T-helper 17 cell (primary cell): ENCODE measurements around the gene CCDC80. TPM values are rescaled to one million over a fixed set of nuclear protein-coding genes. Genes with fewer than 3 reads are reported as not detected.

Experiments used
- ATAC-seq: fragments of 150-1000 bp; cut with Tn5 transposase; 2 replicates; pipeline ENCODE4 v1.10.0; 2021; ENCODE audit warnings: mild to moderate bottlenecking, moderate library complexity
- DNase-seq, 3 donors: peaks; one replicate each; pipeline versions ENCODE4 v3.0.0 to v3.0.0-alpha.2; 2020 to 2021
- H3K9me3 ChIP-seq: one replicate; pipeline ENCODE4 v1.7.0; 2013; ENCODE audit warnings: low read length, mild to moderate bottlenecking; ENCODE audit not compliant: control insufficient read depth, poor library complexity, severe bottlenecking
- H3K27ac Mint-ChIP-seq: one replicate; pipeline ENCODE4 v1.8.0; 2022; ENCODE audit warnings: mild to moderate bottlenecking, moderate library complexity, mixed read lengths
- H3K27me3 Mint-ChIP-seq: one replicate; pipeline ENCODE4 v1.8.0; 2022; ENCODE audit warnings: mixed read lengths
- H3K36me3 Mint-ChIP-seq: one replicate; pipeline ENCODE4 v1.8.0; 2022; ENCODE audit warnings: low read depth, mixed read lengths
- H3K4me1 Mint-ChIP-seq: one replicate; pipeline ENCODE4 v1.8.0; 2022; ENCODE audit warnings: mild to moderate bottlenecking, mixed read lengths
- H3K4me3 Mint-ChIP-seq: one replicate; pipeline ENCODE4 v1.8.0; 2022; ENCODE audit warnings: mild to moderate bottlenecking, moderate library complexity, mixed read lengths
- total RNA-seq, 4 donors: library from RNA in 2 of 4; stranded (reverse) in 2 of 4; gene quantifications; one replicate each; pipeline ENCODE4 v1.2.3 and lab custom pipeline; 2022 to 2026

CCDC80 gene
- total RNA-seq, 2 donors from 2014 or later: not detected

GRCh38 chr3:112611752-112612515 is 29.0 kb downstream of the CCDC80 start:
- no peak for ATAC-seq
- peaks cover 2% of the 10 kb centered on the region for H3K36me3 Mint-ChIP-seq

DNA sequence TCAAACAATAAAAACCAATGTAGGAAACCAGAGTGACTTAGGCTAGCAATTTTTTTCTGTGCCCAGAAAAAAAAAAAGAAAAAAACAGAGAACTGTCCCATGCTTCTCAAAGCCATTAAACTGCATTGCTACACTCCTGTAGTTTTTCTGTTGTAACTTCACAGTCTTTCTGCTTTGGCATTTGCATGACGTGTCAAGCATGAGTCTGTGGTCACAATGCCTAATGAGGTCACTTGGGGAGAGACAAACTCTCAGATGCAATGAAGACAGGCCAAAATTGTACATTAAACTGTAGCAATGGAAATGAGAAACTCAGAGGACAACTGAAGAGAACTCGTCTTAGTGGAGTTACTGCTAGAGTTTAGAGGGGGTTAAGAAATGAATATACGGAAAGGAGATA is 30.8 kb downstream of the CCDC80 start:
- no peak for ATAC-seq
- Mint-ChIP-seq H3K27me3 (peaks cover 37% of the 10 kb centered on the region), H3K36me3 (peaks cover 2% of the 10 kb centered on the region), H3K27ac (no peak overlapping the region), H3K4me1 (peaks cover 2% of the 10 kb centered on the region), H3K4me3 (no peak overlapping the region)
- no peaks in the 10 kb centered on the region for H3K9me3 ChIP-seq
- no peak for DNase-seq

More at GRCh38 chr3:112611752-112612515, 29.0 kb downstream of the CCDC80 start:
- DNase-seq: no peak
- Mint-ChIP-seq H3K4me3 (no peak overlapping the region), H3K4me1 (peaks cover 5% of the 10 kb centered on the region), H3K27me3 (peaks cover 39% of the 10 kb centered on the region), H3K27ac (no peak overlapping the region)
- H3K9me3 ChIP-seq: no peaks in the 10 kb centered on the region

DNA sequence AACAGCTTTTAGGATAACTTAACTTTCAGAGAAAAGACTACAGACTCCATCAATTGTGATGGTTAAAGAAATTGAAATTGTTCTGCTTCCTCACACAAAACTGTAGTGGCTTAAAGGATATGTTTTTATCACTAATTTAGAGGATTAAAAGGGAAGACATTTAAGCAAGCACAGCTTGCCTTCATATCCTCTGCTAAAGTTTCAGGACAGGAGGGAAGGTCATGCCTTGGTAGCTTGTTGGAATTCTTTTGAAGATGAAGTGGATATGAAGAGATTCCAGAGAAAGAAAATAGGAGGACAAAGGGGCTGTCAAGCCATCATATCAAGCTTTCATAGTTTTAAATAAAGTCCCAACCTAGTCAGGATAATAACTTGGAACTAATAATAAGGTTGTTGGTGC is 33.1 kb downstream of the CCDC80 start:
- Mint-ChIP-seq H3K27me3 (peaks cover 31% of the 10 kb centered on the region), H3K4me3 (no peak overlapping the region), H3K4me1 (peaks cover 5% of the 10 kb centered on the region), H3K36me3 (peaks cover 2% of the 10 kb centered on the region), H3K27ac (no peak overlapping the region)
- DNase-seq: no peak
- H3K9me3 ChIP-seq: no peaks in the 10 kb centered on the region
- ATAC-seq: no peak

- H3K36me3 Mint-ChIP-seq: peaks cover 2% of the 10 kb centered on the region
- ATAC-seq: no peak
- DNase-seq: no peak
- peaks cover 10% of the 10 kb centered on the region for H3K4me1 Mint-ChIP-seq
- peaks cover 25% of the 10 kb centered on the region for H3K27me3 Mint-ChIP-seq
- no peak overlapping the region for H3K27ac Mint-ChIP-seq
- no peak overlapping the region for H3K4me3 Mint-ChIP-seq
- no peaks in the 10 kb centered on the region for H3K9me3 ChIP-seq
These were observed 34.8 kb downstream of the CCDC80 start for GRCh38 chr3:112606098-112606497.

GRCh38 chr3:112605285-112605684 is 35.7 kb downstream of the CCDC80 start:
- ATAC-seq: no peak
- peaks cover 1% of the 10 kb centered on the region for H3K36me3 Mint-ChIP-seq

GRCh38 chr3:112604536-112604935 is 36.4 kb downstream of the CCDC80 start:
- peaks cover 10% of the 10 kb centered on the region for H3K4me1 Mint-ChIP-seq
- H3K9me3 ChIP-seq: no peaks in the 10 kb centered on the region
- ATAC-seq: no peak
- H3K36me3 Mint-ChIP-seq: no peaks in the 10 kb centered on the region
- H3K4me3 Mint-ChIP-seq: no peak overlapping the region
- no peak for DNase-seq
- peaks cover 15% of the 10 kb centered on the region for H3K27me3 Mint-ChIP-seq
- no peak overlapping the region for H3K27ac Mint-ChIP-seq

More at GRCh38 chr3:112605285-112605684, 35.7 kb downstream of the CCDC80 start:
- Mint-ChIP-seq H3K4me3 (no peak overlapping the region), H3K27me3 (peaks cover 22% of the 10 kb centered on the region), H3K4me1 (peaks cover 11% of the 10 kb centered on the region), H3K27ac (no peak overlapping the region)
- DNase-seq: no peak
- no peaks in the 10 kb centered on the region for H3K9me3 ChIP-seq

GRCh38 chr3:112602217-112602838 is 38.6 kb downstream of the CCDC80 start:
- H3K27ac Mint-ChIP-seq: no peak overlapping the region
- no peak overlapping the region for H3K4me3 Mint-ChIP-seq
- H3K36me3 Mint-ChIP-seq: peaks cover 2% of the 10 kb centered on the region
- no peaks in the 10 kb centered on the region for H3K9me3 ChIP-seq
- H3K27me3 Mint-ChIP-seq: peaks cover 4% of the 10 kb centered on the region
- peaks cover 12% of the 10 kb centered on the region for H3K4me1 Mint-ChIP-seq
- ATAC-seq (no peak), DNase-seq (no peak)

- H3K36me3 Mint-ChIP-seq: peaks cover 4% of the 10 kb centered on the region
These were observed 42.2 kb downstream of the CCDC80 start for GRCh38 chr3:112598731-112599130.

DNA sequence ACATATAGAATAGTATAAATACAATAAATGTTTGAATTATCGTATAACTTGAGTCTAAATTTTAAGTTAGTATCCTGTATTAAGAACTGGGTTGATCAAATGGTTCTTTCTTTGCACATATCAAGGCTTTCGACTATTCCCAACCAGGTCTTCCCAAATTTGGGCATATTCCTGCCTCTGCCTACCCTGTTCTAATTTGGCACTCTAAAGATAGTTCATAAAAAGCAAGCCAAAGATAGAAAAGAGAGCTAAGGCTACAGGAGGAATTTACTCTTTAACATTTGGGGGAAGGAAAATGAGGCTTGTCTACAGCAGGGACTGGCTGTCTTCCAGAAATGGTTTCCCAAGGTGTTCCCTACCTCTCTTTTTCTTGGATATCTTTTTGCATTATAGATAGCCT is 43.0 kb downstream of the CCDC80 start:
- H3K27me3 Mint-ChIP-seq: no peaks in the 10 kb centered on the region
- H3K36me3 Mint-ChIP-seq: peaks cover 4% of the 10 kb centered on the region
- H3K9me3 ChIP-seq: no peaks in the 10 kb centered on the region
- H3K4me3 Mint-ChIP-seq: no peak overlapping the region
- ATAC-seq (no peak), DNase-seq (no peak)
- H3K4me1 Mint-ChIP-seq: peaks cover 9% of the 10 kb centered on the region
- H3K27ac Mint-ChIP-seq: no peak overlapping the region

More at GRCh38 chr3:112598731-112599130, 42.2 kb downstream of the CCDC80 start:
- Mint-ChIP-seq H3K27ac (no peak overlapping the region), H3K27me3 (no peaks in the 10 kb centered on the region), H3K4me1 (peaks cover 9% of the 10 kb centered on the region), H3K4me3 (no peak overlapping the region)
- DNase-seq (no peak), ATAC-seq (no peak)
- H3K9me3 ChIP-seq: no peaks in the 10 kb centered on the region

DNA sequence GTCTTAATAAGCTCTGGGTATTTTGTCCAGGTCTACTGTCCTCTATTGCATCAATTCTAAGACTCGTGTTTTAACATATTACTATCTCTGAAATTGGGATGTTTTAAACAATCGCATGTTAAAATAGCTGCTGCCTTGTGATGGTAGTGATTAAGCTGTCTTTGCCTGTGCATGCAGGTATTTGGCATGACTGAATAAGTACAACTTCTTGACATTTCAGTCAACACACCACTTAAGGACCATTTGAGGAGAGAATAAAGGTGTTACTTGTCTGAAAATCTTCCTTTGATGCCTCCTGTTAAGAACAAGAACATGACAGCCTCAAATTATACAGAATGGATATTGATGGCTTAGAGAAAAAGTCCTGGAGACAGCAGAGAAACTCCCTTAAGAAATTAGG is 46.1 kb downstream of the CCDC80 start:
- no peaks in the 10 kb centered on the region for H3K27me3 Mint-ChIP-seq
- no peaks in the 10 kb centered on the region for H3K9me3 ChIP-seq
- H3K4me3 Mint-ChIP-seq: no peak overlapping the region
- H3K36me3 Mint-ChIP-seq: peaks cover 13% of the 10 kb centered on the region
- peaks cover 11% of the 10 kb centered on the region for H3K4me1 Mint-ChIP-seq
- no peak overlapping the region for H3K27ac Mint-ChIP-seq
- DNase-seq (no peak), ATAC-seq (no peak)

GRCh38 chr3:112593258-112593657 is 47.7 kb downstream of the CCDC80 start:
- ATAC-seq (no peak), DNase-seq (no peak)
- no peak overlapping the region for H3K27ac Mint-ChIP-seq
- peaks cover 12% of the 10 kb centered on the region for H3K36me3 Mint-ChIP-seq
- H3K4me3 Mint-ChIP-seq: no peak overlapping the region
- H3K4me1 Mint-ChIP-seq: peaks cover 9% of the 10 kb centered on the region
- H3K9me3 ChIP-seq: no peaks in the 10 kb centered on the region
- H3K27me3 Mint-ChIP-seq: no peaks in the 10 kb centered on the region

GRCh38 chr3:112587336-112587735 is 53.6 kb downstream of the CCDC80 start:
- DNase-seq (no peak), ATAC-seq (no peak)
- H3K4me3 Mint-ChIP-seq: no peak overlapping the region
- peaks cover 9% of the 10 kb centered on the region for H3K4me1 Mint-ChIP-seq
- peaks cover 19% of the 10 kb centered on the region for H3K36me3 Mint-ChIP-seq
- H3K27me3 Mint-ChIP-seq: no peaks in the 10 kb centered on the region
- H3K27ac Mint-ChIP-seq: no peak overlapping the region
- H3K9me3 ChIP-seq: no peaks in the 10 kb centered on the region

GRCh38 chr3:112585782-112586181 is 55.2 kb downstream of the CCDC80 start:
- Mint-ChIP-seq H3K4me1 (peaks cover 5% of the 10 kb centered on the region), H3K4me3 (no peak overlapping the region), H3K36me3 (peaks cover 18% of the 10 kb centered on the region)

GRCh38 chr3:112583105-112583504 is 57.8 kb downstream of the CCDC80 start:
- no peak overlapping the region for H3K27ac Mint-ChIP-seq
- ATAC-seq: no peak
- DNase-seq: no peak
- H3K27me3 Mint-ChIP-seq: no peaks in the 10 kb centered on the region
- H3K9me3 ChIP-seq: no peaks in the 10 kb centered on the region
- H3K4me1 Mint-ChIP-seq: peaks cover 4% of the 10 kb centered on the region
- H3K36me3 Mint-ChIP-seq: peaks cover 15% of the 10 kb centered on the region
- no peak overlapping the region for H3K4me3 Mint-ChIP-seq

More at GRCh38 chr3:112585782-112586181, 55.2 kb downstream of the CCDC80 start:
- Mint-ChIP-seq H3K27ac (peak overlapping the region; percentile 1), H3K27me3 (no peaks in the 10 kb centered on the region)
- DNase-seq (no peak), ATAC-seq (no peak)
- H3K9me3 ChIP-seq: no peaks in the 10 kb centered on the region
